Naive B cell (primary cell): ENCODE data around the gene MYH7B. TPM values are rescaled to one million over a fixed set of nuclear protein-coding genes. Genes with fewer than 3 reads are reported as not detected.

ENCODE experiments used
- ATAC-seq, 2 donors: fragments of 150-1000 bp; cut with Tn5 transposase; 2 replicates each; pipeline ENCODE4 v1.10.0; 2021; ENCODE audit warnings: low read depth in 2 of 2, mild to moderate bottlenecking in 2 of 2, moderate library complexity in 2 of 2
- DNase-seq: peaks from one replicate; pipeline ENCODE4 v3.0.0; 2022
- H3K27ac Mint-ChIP-seq, 6 donors: one replicate each; pipeline ENCODE4 v1.8.0; 2020 to 2022; ENCODE audit warnings: mild to moderate bottlenecking in 6 of 6, mixed read lengths in 6 of 6, moderate library complexity in 5 of 6, inconsistent platforms in 2 of 6
- H3K27me3 Mint-ChIP-seq, 3 donors: one replicate each; pipeline ENCODE4 v1.8.0; 2021 to 2022; ENCODE audit warnings: mixed read lengths in 3 of 3, mild to moderate bottlenecking in 1 of 3
- H3K36me3 Mint-ChIP-seq, 2 donors: one replicate each; pipeline ENCODE4 v1.8.0; 2020 to 2022; ENCODE audit warnings: mixed read lengths in 2 of 2, inconsistent platforms in 1 of 2, mild to moderate bottlenecking in 1 of 2
- H3K4me1 Mint-ChIP-seq, 3 donors: one replicate each; pipeline ENCODE4 v1.8.0; 2020 to 2022; ENCODE audit warnings: mixed read lengths in 3 of 3, inconsistent platforms in 1 of 3, mild to moderate bottlenecking in 1 of 3, moderate library complexity in 1 of 3
- H3K4me3 Mint-ChIP-seq, 8 donors: one replicate each; pipeline ENCODE4 v1.8.0; 2020 to 2022; ENCODE audit warnings: mild to moderate bottlenecking in 8 of 8, mixed read lengths in 8 of 8, moderate library complexity in 8 of 8, inconsistent platforms in 2 of 8
- H3K9me3 Mint-ChIP-seq, 7 donors: one replicate each; pipeline ENCODE4 v1.8.0; 2020 to 2022; ENCODE audit warnings: mixed read lengths in 7 of 7, mild to moderate bottlenecking in 5 of 7, inconsistent platforms in 2 of 7, moderate library complexity in 1 of 7
- polyA plus RNA-seq, 6 donors: library from polyadenylated mRNA; unstranded; fragments of 300-500 nt; fragmentation: Illumina TruSeq; gene quantifications; one replicate each; pipeline ENCODE4 v1.2.3, GENCODE V29; 2021; ENCODE audit warnings: low read depth in 6 of 6

Gene MYH7B
- polyA plus RNA-seq: under 1 TPM in 2 of 6 donors, not detected in 4; 0.24 to 0.84 TPM

DNA sequence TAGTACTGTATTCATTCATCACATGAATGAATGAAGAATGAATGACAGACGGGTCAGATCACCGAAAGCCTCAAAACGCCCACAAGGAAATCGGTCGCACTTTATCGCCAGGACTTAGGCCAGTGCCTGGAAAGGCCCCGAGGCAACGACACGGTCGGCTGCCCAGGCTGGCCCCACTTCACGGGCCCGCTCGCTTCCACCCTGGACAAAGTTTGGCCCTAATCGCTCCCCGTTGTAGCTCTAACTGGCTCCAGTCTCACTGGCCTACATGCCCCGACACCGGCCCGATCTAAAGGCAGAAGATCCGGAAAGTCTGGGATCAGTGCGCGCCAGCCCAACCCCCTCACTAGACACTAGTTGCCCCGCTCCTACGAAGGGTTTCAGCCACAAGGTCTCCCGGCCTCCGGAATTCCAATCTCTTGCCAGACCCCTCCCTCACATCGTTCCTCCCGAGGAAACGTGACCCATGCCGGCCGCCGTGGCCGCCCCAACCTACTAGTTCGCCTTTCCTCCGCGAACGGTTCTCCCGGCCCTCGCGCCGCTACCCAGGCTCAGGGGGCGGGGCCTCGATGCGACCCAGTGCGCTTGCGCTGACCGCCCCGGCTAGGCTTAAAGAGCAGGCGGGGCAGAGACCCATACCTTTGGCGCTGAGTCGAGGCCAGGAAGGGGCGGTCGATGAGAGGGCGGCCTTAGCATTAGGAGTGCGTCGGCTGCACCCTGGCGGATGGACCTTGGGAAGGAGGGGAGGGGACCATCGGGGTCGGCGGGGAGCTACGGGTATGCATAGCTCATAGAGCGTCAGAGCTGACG is at the start of gene MYH7B, which contains the start of gene GSS:
MYH7B (plus strand) TSS at position 638 of the 810 bp plus-strand sequence. CDS start 22,138 bp downstream, outside the sequence.
GSS (minus strand) TSS at position 576 of the 810 bp plus-strand sequence. CDS start 3,954 bp downstream, outside the sequence.
- peak; percentile 87 to 88 for ATAC-seq
- H3K27ac Mint-ChIP-seq: peak within 1 kb of the TSS; percentile 88 to 98 (median 97)
- H3K27me3 Mint-ChIP-seq: no peaks in the 10 kb centered on the region
- peak within 1 kb of the TSS; percentile 87 to 97 (median 96) for H3K4me3 Mint-ChIP-seq
- H3K4me1 Mint-ChIP-seq: peaks cover 21 to 28% (median 25%) of the 10 kb centered on the region in 3 donors
- peak; percentile 90 for DNase-seq
- H3K36me3 Mint-ChIP-seq: no peaks in the 10 kb centered on the region
- H3K9me3 Mint-ChIP-seq: peaks cover 0 to 2% (median 0%) of the 10 kb centered on the region in 7 donors

DNA sequence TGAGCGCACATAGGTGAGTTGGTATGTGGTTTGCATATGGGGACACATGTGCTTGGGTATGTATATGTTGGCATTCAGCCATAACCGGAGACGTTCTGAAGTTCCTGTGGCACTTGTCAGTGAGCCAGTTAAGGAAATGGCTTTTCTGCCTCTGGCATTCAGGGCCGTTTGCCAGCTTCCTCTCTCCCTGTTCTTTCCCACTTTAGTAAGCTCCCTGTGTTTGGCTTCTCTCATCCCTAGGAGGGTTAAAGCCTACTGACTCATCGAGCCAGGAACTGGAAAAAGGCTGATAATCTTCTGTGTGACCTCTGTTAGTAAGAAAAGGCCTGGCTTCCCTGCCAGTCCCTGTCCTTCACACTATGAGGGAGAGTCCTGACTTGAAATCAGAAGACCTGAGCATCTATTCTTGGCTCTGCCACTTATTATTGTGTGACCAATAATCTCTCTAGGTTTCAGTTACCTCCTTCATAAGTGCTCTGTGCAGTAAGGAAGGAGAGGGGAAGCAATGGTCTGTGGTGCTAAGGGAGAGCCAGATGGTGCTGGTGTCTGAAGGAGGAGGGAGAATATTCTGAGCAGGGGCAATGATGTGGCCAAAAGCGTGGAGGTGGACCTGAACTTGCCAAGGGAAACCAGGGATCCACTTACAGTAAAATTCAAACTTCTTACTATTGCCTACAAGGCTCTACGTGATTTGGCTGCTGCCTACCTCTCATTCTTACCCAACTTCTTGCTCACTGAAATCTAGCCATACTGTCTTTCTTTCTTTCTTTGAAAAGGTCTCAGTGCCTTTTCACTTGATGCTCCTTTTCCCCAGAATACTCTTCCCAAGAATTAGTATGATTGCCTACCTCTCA is 47.8 kb upstream of the MYH7B start:
- H3K27ac Mint-ChIP-seq: no peak overlapping the region
- H3K4me3 Mint-ChIP-seq: no peak overlapping the region
- no peaks in the 10 kb centered on the region for H3K36me3 Mint-ChIP-seq
- H3K9me3 Mint-ChIP-seq: no peaks in the 10 kb centered on the region
- DNase-seq (no peak), ATAC-seq (no peak)
- no peaks in the 10 kb centered on the region for H3K27me3 Mint-ChIP-seq
- peaks cover 0 to 4% (median 0%) of the 10 kb centered on the region in 3 donors for H3K4me1 Mint-ChIP-seq

DNA sequence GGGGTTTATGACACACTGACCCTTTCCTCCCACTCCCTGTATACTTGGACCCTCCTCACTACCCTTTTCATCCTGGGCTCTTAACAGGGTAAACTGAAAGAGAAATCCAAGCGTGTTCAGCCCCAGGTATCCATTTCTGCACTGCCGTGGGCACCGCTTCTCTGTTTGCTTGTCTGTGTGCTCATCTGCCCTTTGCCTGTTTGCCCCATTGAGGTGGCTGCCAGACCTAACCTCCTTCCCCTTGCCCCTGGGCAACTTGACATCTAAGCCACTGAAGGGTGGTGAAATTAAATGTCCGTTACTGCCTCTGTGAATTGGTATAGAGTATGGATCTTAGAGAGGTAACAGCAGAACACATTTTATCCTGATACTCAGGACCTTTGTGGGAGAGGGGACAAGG is 40.5 kb upstream of the MYH7B start:
- H3K4me3 Mint-ChIP-seq: no peak overlapping the region
- no peak overlapping the region for H3K27ac Mint-ChIP-seq
- H3K36me3 Mint-ChIP-seq: peaks cover 2 to 4% of the 10 kb centered on the region in 2 donors
- H3K4me1 Mint-ChIP-seq: no peaks in the 10 kb centered on the region
- H3K9me3 Mint-ChIP-seq: peaks cover 0 to 2% (median 0%) of the 10 kb centered on the region in 7 donors
- H3K27me3 Mint-ChIP-seq: no peaks in the 10 kb centered on the region
- ATAC-seq: no peak
- no peak for DNase-seq

DNA sequence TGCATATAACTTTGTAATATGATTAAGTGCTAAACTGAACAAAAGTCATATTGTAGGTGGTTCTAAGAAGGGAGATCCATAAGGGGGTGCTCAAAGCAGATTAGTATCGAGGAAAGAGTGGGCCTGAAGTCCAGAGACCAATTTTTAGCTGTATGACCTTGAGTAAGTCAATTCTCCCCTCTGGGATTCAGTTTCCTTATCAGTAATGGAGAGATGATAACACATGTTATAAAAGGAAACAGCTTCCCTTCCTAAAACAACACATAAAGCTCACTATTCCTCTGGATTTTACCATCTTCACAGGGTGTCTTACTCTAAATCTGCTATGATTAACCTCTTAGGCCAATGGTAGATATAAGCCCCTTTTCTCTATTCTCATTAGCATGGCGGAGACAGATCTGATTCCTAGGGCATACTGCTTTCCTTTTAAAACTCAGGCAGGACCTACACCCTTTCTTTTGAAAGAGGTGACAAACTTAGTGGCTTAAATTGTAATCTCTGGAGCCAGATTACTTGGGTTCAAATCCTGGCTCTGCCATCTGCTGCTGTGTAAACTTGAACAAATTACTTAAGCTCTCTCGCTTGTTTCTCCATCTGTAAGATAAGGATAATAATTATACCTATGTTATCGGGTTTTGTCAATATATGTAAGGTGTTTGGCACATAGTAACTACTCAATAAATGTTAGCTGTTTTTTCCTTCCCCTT is 39.8 kb upstream of the MYH7B start:
- Mint-ChIP-seq H3K4me3 (no peak overlapping the region), H3K27me3 (no peaks in the 10 kb centered on the region), H3K4me1 (no peaks in the 10 kb centered on the region), H3K36me3 (peaks cover 5 to 8% of the 10 kb centered on the region in 2 donors), H3K9me3 (peaks cover 0 to 3% (median 0%) of the 10 kb centered on the region in 7 donors), H3K27ac (no peak overlapping the region)
- ATAC-seq (no peak), DNase-seq (no peak)

DNA sequence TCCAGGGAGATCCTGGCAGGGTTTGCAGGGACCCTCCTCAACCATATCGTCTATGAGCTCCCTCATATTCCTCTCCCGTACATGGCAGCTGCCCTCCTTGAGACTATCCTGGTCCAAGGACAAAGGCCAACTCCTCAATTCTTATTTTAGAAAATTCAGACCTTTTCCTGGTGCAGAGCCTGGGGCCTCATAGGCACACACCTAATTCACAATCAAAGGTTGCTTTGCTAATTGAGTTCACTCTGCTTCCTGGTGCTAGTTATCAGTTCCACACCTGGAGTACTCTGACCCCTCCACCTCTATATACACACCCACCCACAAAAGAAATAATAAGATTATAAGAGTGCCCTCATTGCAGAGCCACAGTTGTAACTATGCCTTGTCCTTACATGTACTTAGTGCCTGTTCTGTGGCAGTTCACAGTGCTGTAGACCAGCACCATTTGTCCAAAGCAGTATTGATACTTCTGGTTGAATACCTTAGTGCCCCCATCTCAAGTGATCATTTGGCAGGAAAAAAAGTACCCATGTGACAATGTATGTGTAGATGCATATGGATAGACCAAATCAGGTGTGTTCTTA is 38.8 kb upstream of the MYH7B start:
- DNase-seq: no peak
- no peaks in the 10 kb centered on the region for H3K4me1 Mint-ChIP-seq
- H3K27me3 Mint-ChIP-seq: no peaks in the 10 kb centered on the region
- H3K27ac Mint-ChIP-seq: no peak overlapping the region
- no peak for ATAC-seq
- H3K4me3 Mint-ChIP-seq: no peak overlapping the region
- H3K36me3 Mint-ChIP-seq: peaks cover 5 to 8% of the 10 kb centered on the region in 2 donors
- peaks cover 0 to 3% (median 0%) of the 10 kb centered on the region in 7 donors for H3K9me3 Mint-ChIP-seq

DNA sequence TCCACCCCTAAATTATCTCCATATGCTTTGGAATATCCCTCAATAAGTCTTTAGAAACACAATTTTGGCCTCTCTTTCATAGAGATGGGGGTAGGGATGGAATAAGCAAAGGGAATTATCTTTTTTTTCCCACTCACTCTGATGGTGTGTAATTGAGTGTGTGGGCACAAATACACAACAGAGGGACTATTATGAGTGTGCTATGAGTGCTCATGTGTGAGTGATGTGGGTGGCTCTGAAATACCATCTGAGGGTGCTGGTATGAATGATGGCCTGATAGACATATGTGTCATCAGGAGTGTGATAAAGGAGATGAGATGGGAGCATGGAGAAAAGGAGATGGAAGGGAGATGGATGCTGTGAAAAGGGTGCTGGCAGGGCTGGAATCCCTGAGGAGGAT is 35.6 kb upstream of the MYH7B start:
- H3K36me3 Mint-ChIP-seq: peaks cover 5 to 8% of the 10 kb centered on the region in 2 donors
- H3K4me1 Mint-ChIP-seq: no peaks in the 10 kb centered on the region
- H3K4me3 Mint-ChIP-seq: no peak overlapping the region
- H3K27ac Mint-ChIP-seq: no peak overlapping the region
- H3K9me3 Mint-ChIP-seq: peaks cover 0 to 3% (median 0%) of the 10 kb centered on the region in 7 donors
- no peaks in the 10 kb centered on the region for H3K27me3 Mint-ChIP-seq
- DNase-seq (no peak), ATAC-seq (no peak)

DNA sequence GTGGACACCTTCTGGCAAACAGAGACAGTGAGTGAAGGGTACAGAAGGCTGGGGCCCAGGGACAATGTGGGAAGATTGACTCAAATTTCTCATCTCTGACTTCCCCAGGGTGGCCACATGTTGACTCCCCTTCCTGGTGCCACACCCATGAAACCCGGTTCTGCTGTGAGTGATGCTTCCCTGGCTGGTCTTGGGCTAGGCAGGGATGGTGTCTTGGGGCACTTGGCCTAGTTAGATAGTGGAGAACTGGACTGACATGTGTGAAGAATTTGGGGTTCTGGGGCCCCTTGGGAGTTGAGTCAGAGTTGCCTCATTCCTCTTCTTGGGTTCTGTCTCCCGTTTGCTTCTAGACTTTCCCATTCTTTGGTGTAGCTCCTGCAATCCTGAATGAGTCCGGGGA is 34.2 kb upstream of the MYH7B start:
- peaks cover 5 to 8% of the 10 kb centered on the region in 2 donors for H3K36me3 Mint-ChIP-seq
- ATAC-seq (no peak), DNase-seq (no peak)
- no peak overlapping the region for H3K27ac Mint-ChIP-seq
- peaks cover 0 to 3% (median 0%) of the 10 kb centered on the region in 7 donors for H3K9me3 Mint-ChIP-seq
- no peaks in the 10 kb centered on the region for H3K27me3 Mint-ChIP-seq
- no peak overlapping the region for H3K4me3 Mint-ChIP-seq
- H3K4me1 Mint-ChIP-seq: no peaks in the 10 kb centered on the region

DNA sequence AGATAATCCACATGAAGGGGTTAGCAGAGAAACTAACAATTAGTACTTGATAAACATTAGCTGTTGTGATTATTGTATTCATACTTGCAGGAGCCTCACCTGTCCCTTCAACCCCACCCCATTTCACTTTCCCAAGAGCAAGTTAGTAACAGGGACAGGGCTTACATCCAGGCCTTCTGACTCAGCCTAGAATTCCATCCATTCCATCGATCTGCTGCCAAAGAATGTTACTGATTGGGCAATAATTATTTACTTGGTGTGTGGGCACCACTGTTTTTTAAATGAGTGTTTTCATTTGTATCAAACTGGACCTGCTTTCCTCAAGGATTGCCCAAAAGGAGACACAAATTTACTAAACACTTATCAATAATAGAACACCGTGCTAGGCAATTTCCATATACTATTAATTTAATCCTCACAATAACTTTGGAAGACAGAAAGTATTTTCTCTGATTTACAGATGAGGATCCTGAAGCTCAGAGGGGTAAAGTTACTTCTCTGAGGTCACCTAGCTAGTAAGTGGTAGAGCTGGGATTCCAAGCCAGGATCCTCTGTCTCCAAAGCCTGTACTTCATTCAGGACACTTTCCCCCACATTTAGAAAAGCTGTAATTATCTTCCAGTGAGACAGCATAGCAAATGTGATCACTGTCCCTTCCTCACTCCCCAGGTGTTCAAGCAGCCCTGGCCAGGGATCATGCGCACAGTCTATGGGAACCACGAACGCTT is 32.9 kb upstream of the MYH7B start:
- H3K4me1 Mint-ChIP-seq: no peaks in the 10 kb centered on the region
- ATAC-seq (no peak), DNase-seq (no peak)
- H3K36me3 Mint-ChIP-seq: peaks cover 5 to 8% of the 10 kb centered on the region in 2 donors
- H3K4me3 Mint-ChIP-seq: no peak overlapping the region
- H3K9me3 Mint-ChIP-seq: peaks cover 0 to 3% (median 0%) of the 10 kb centered on the region in 7 donors
- no peaks in the 10 kb centered on the region for H3K27me3 Mint-ChIP-seq
- no peak overlapping the region for H3K27ac Mint-ChIP-seq

DNA sequence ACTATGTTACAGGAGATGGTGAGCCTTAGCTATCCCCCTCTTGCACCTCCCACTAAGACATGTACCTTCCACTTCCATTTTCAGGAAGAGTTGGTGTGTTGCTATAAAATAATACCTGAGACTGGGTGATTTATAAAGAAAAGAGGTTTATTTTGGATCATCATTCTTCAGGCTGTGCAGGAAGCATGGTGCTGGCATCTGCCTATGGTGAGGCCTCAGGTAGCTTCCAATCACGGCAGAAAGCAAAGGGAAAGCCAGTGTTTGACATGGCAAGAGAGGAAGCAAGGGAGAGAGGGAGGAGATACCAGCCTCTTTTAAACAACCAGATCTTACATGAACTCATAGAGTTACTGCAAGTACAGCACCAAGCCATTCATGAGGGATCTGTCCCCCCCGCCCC is 32.3 kb upstream of the MYH7B start:
- Mint-ChIP-seq H3K9me3 (peaks cover 0 to 3% (median 0%) of the 10 kb centered on the region in 7 donors), H3K27me3 (no peaks in the 10 kb centered on the region), H3K4me1 (no peaks in the 10 kb centered on the region), H3K36me3 (peaks cover 5 to 8% of the 10 kb centered on the region in 2 donors), H3K27ac (no peak overlapping the region), H3K4me3 (no peak overlapping the region)
- DNase-seq (no peak), ATAC-seq (no peak)

DNA sequence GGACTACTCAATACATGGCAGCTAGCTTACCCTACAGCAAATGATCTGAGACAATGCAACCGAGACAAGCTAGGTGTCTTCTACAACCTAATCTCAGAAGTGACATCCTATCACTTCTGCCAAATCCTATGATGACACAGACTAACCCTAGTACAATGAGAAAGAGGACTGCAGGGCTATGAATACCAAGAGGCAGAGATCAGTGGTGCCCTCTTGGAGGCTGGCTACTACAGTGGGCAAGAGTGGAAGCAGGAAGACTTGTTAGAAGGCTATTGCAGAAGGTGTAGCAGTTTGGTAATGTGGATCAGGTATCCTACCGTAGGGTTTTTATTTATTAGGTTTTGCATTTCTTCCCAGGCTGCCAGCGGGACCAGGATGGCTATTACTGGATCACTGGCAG is 30.3 kb upstream of the MYH7B start:
- no peaks in the 10 kb centered on the region for H3K4me1 Mint-ChIP-seq
- H3K4me3 Mint-ChIP-seq: no peak overlapping the region
- H3K27me3 Mint-ChIP-seq: no peaks in the 10 kb centered on the region
- ATAC-seq: no peak
- H3K9me3 Mint-ChIP-seq: no peaks in the 10 kb centered on the region
- no peak for DNase-seq
- H3K36me3 Mint-ChIP-seq: peaks cover under 1 to 10% of the 10 kb centered on the region in 2 donors
- no peak overlapping the region for H3K27ac Mint-ChIP-seq

DNA sequence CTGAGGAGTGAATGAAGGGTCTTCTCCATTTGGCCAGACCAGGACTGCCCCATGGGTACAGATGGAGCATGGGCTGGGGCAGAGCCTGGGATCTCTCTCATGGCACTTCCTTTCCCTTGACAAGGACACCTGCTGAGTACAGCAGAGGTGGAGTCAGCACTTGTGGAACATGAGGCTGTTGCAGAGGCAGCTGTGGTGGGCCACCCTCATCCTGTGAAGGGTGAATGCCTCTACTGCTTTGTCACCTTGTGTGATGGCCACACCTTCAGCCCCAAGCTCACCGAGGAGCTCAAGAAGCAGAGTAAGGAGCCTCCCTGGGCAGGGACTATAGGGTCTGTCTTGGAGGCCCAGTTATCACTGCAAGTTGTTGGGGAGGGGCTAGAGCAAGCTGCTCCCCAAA is 29.7 kb upstream of the MYH7B start:
- Mint-ChIP-seq H3K36me3 (peaks cover 0 to 14% of the 10 kb centered on the region in 2 donors), H3K27ac (no peak overlapping the region), H3K4me3 (peak overlapping the region in 1 of 8 donors; percentile 3), H3K27me3 (no peaks in the 10 kb centered on the region), H3K9me3 (no peaks in the 10 kb centered on the region), H3K4me1 (no peaks in the 10 kb centered on the region)
- ATAC-seq (no peak), DNase-seq (no peak)

DNA sequence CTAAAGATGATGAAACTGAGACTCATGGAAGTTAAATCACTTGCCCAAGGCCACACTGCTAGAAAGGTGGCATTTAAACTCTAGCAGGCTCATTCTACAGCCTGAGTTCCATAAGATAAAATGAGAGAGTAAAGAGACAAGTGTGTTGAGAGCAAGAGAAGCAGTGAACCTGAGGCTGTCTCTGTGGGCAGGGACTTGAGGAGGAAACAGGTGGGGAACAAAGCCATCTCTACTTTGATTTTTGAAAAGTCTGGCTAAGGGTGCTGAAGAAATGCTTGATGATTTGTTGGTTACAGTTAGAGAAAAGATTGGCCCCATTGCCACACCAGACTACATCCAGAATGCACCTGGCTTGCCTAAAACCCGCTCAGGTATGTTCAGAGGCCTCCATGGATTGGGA is 29.1 kb upstream of the MYH7B start:
- Mint-ChIP-seq H3K27me3 (no peaks in the 10 kb centered on the region), H3K4me3 (no peak overlapping the region), H3K36me3 (peaks cover 0 to 17% of the 10 kb centered on the region in 2 donors), H3K9me3 (no peaks in the 10 kb centered on the region), H3K4me1 (no peaks in the 10 kb centered on the region), H3K27ac (no peak overlapping the region)
- DNase-seq: no peak
- ATAC-seq: no peak
